ENCODE measurements around the gene TMEM87B. TPM values are rescaled to one million over a fixed set of nuclear protein-coding genes. Genes with fewer than 3 reads are reported as not detected.

TMEM87B gene
- total and polyA plus RNA-seq, 2 of the 8 experiments (the other 6 are each of a cell fraction or from before 2014, with no cell fraction given) = 7.2 to 9.0 TPM

DNA sequence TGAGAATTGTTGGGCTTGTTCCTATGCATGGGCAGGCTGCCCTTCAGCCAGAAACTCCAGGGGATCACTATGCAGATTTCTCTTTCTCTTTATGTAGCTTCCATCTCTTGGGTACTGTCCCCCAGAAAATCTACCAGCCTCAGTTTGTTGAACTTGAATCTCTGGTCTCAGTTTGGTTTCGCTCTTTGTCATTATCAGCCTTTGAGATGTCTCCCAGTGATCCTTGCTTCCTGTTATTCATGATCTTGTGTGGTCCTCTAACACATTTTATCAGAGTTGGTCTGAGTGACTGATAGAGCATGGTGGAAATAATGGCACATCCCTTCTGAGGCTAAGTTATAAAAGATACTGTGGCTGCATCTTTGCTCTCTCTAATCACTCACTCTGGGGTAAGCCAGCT, 7.8 kb downstream of the TMEM87B start (continued):
- TF ChIP-seq HDAC6 (IDR thresholded peaks at IDR 0.05; ENCODE audit: low read depth, low read length) = no peak

Data from H1 (cell line).